NCI-H2171 treated with DMSO at 0.1 percent for 48 hours (cell line): ENCODE data around the gene NAA10.
"Not testable (repeated sequence)": the region's sequence is repeated elsewhere in the genome, so short reads cannot be mapped to it uniquely, and the experiment has no call there.

Source experiments
- DNase-seq: peaks from one replicate; lab custom pipeline; 2025; lab: John Stamatoyannopoulos, UW

The NAA10 gene

GRCh38 chrX:153934762-153935325 is at the start of gene NAA10:
TSS of gene NAA10 (minus strand) at chrX:153935037. CDS start at chrX:153934904, 133 bp downstream.
- DNase-seq, result peak; percentile 47

GRCh38 chrX:153983321-153983801 is 48.5 kb upstream of the NAA10 start:
- DNase-seq, result no peak

GRCh38 chrX:153981771-153982533 is 47.1 kb upstream of the NAA10 start:
- no peak for DNase-seq

GRCh38 chrX:153981231-153981630 is 46.4 kb upstream of the NAA10 start:
- no peak for DNase-seq

GRCh38 chrX:153980394-153980793 is 45.6 kb upstream of the NAA10 start:
- DNase-seq, result not testable (repeated sequence)

- no peak for DNase-seq
These were observed 40.0 kb upstream of the NAA10 start for GRCh38 chrX:153974726-153975286.

GRCh38 chrX:153974003-153974725 is 39.3 kb upstream of the NAA10 start:
- no peak for DNase-seq

- peak; percentile 45 for DNase-seq
These were observed 38.5 kb upstream of the NAA10 start for GRCh38 chrX:153973127-153974002.

- DNase-seq, result peak; percentile 88
These were observed 37.7 kb upstream of the NAA10 start, which contains the start of gene TMEM187 for GRCh38 chrX:153972368-153973126. TSS of gene TMEM187 (plus strand) at chrX:153972754. CDS start at chrX:153982063, 9,309 bp downstream.

GRCh38 chrX:153971450-153972367 is 36.9 kb upstream of the NAA10 start, which contains the start of gene HCFC1:
TSS of gene HCFC1 (minus strand) at chrX:153971818. CDS start at chrX:153970840, 978 bp downstream.
- peak; percentile 90 for DNase-seq

GRCh38 chrX:153971124-153971449 is 36.2 kb upstream of the NAA10 start:
- peak; percentile 67 for DNase-seq

GRCh38 chrX:153970357-153971123 is 35.7 kb upstream of the NAA10 start:
- peak; percentile 43 for DNase-seq

- DNase-seq, result no peak
These were observed 35.1 kb upstream of the NAA10 start for GRCh38 chrX:153969904-153970356.

- no peak for DNase-seq
These were observed 34.5 kb upstream of the NAA10 start for GRCh38 chrX:153969125-153969903.

- no peak for DNase-seq
These were observed 33.9 kb upstream of the NAA10 start for GRCh38 chrX:153968754-153969124.

- DNase-seq, result peak; percentile 27
These were observed 33.4 kb upstream of the NAA10 start for GRCh38 chrX:153968255-153968654.

- no peak for DNase-seq
These were observed 32.8 kb upstream of the NAA10 start for GRCh38 chrX:153967536-153968224.
